Neural cell (in vitro differentiated cells): ENCODE results near the gene DCLK1. TPM values are rescaled to one million over a fixed set of nuclear protein-coding genes. Genes with fewer than 3 reads are reported as not detected.
A peak's percentile ranks its signal among the peaks of the same experiment; 100 is the strongest.

Experiments
- H2AFZ ChIP-seq: fragments of 200-600, 300-800 bp; sonication (generic), shearing (Covaris generic); 2 replicates; pipeline ENCODE4 v1.6.0; 2014; ENCODE audit warnings: low read depth, mild to moderate bottlenecking, antibody characterized with exemption, low read length, moderate library complexity
- H3F3A ChIP-seq: fragments of 200-600 bp; shearing (Covaris generic); 2 replicates; pipeline ENCODE4 v1.6.1; 2016; ENCODE audit warnings: mild to moderate bottlenecking, moderate library complexity, mixed read lengths, antibody characterized with exemption, low read length; ENCODE audit not compliant: insufficient read depth, poor library complexity, severe bottlenecking
- H3K27ac ChIP-seq: fragments of 200-600, 300-800 bp; sonication (generic), shearing (Covaris generic); 2 replicates; pipeline ENCODE4 v1.5.1; 2014; ENCODE audit warnings: mild to moderate bottlenecking, low read length, moderate library complexity
- H3K27me3 ChIP-seq: fragments of 300-800, 200-600 bp; sonication (generic), shearing (Covaris generic); 2 replicates; pipeline ENCODE4 v1.6.0; 2014; ENCODE audit warnings: mild to moderate bottlenecking, low read depth, low read length, moderate library complexity; ENCODE audit not compliant: insufficient read depth
- H3K36me3 ChIP-seq: fragments of 300-800, 200-600 bp; sonication (generic), shearing (Covaris generic); 2 replicates; pipeline ENCODE4 v1.5.1; 2014; ENCODE audit warnings: mild to moderate bottlenecking, antibody characterized with exemption, low read length, moderate library complexity; ENCODE audit not compliant: insufficient read depth
- H3K4me2 ChIP-seq: fragments of 300-800, 200-600 bp; sonication (generic), shearing (Covaris generic); 2 replicates; pipeline ENCODE4 v1.6.0; 2014; ENCODE audit warnings: mild to moderate bottlenecking, low read length
- H3K4me3 ChIP-seq: fragments of 300-800, 200-600 bp; sonication (generic), shearing (Covaris generic); 2 replicates; pipeline ENCODE4 v1.5.1; 2014; ENCODE audit warnings: mild to moderate bottlenecking, low read length, moderate library complexity
- H3K79me2 ChIP-seq: fragments of 200-600 bp; shearing (Covaris generic); replicated peaks from 2 replicates; pipeline ENCODE4 v1.6.0; 2014; ENCODE audit warnings: mild to moderate bottlenecking, low read length, moderate library complexity; ENCODE audit not compliant: insufficient read depth
- H3K9ac ChIP-seq: fragments of 300-800, 200-600 bp; sonication (generic), shearing (Covaris generic); 2 replicates; pipeline ENCODE4 v1.6.1; 2016; ENCODE audit warnings: mild to moderate bottlenecking, low read length, mixed read lengths
- H3K9me2 ChIP-seq: fragments of 200-600 bp; shearing (Covaris generic); 2 replicates; pipeline ENCODE4 v1.6.1; 2016; ENCODE audit warnings: mild to moderate bottlenecking, low read length, mixed read lengths; ENCODE audit not compliant: insufficient read depth
- H3K9me3 ChIP-seq: fragments of 200-600, 300-800 bp; sonication (generic), shearing (Covaris generic); 2 replicates; pipeline ENCODE4 v1.6.1; 2016; ENCODE audit warnings: mild to moderate bottlenecking, mixed run types, low read length, moderate library complexity, mixed read lengths
- H4K20me1 ChIP-seq: fragments of 200-600 bp; shearing (Covaris generic); 2 replicates; pipeline ENCODE4 v1.6.1; 2016; ENCODE audit warnings: mild to moderate bottlenecking, mixed run types; ENCODE audit not compliant: insufficient read depth
- CTCF ChIP-seq: fragments of 450-650 bp; IDR thresholded peaks from 2 replicates; pipeline ENCODE4 v1.5.1; 2014; ENCODE audit warnings: antibody characterized with exemption, mild to moderate bottlenecking, moderate library complexity; ENCODE audit not compliant: poor library complexity, severe bottlenecking
- EP300 ChIP-seq: fragments of 450-650 bp; conservative IDR thresholded peaks from 2 replicates; pipeline ENCODE4 v1.6.1; 2014; ENCODE audit warnings: antibody characterized with exemption, mild to moderate bottlenecking, moderate library complexity; ENCODE audit not compliant: poor library complexity, severe bottlenecking
- EZH2 ChIP-seq: fragments of 200-600, 300-800 bp; shearing (Covaris generic), sonication (generic); IDR thresholded peaks from 2 replicates; pipeline ENCODE4 v1.6.1; 2014; ENCODE audit warnings: antibody characterized with exemption, low read length, borderline replicate concordance, mild to moderate bottlenecking; ENCODE audit not compliant: insufficient read depth, poor library complexity, severe bottlenecking
- MXI1 ChIP-seq: fragments of 450-650 bp; conservative IDR thresholded peaks from 2 replicates; pipeline ENCODE4 v1.6.1; 2014; ENCODE audit warnings: antibody characterized with exemption, mild to moderate bottlenecking; ENCODE audit not compliant: poor library complexity, severe bottlenecking
- POLR2AphosphoS5 ChIP-seq: IDR thresholded peaks from 2 replicates; pipeline ENCODE4 v1.6.1; 2012
- RAD21 ChIP-seq: fragments of 450-650 bp; conservative IDR thresholded peaks from 2 replicates; pipeline ENCODE4 v1.6.1; 2014; ENCODE audit warnings: antibody characterized with exemption, mild to moderate bottlenecking, moderate library complexity
- REST ChIP-seq: IDR thresholded peaks from 2 replicates; pipeline ENCODE4 v1.6.1; 2012; ENCODE audit warnings: borderline replicate concordance
- SMC3 ChIP-seq: fragments of 450-650 bp; conservative IDR thresholded peaks from 2 replicates; pipeline ENCODE4 v1.6.1; 2014; ENCODE audit warnings: antibody characterized with exemption, mild to moderate bottlenecking, moderate library complexity; ENCODE audit not compliant: poor library complexity
- TAF1 ChIP-seq: IDR thresholded peaks from 2 replicates; pipeline ENCODE4 v1.6.1; 2012; ENCODE audit warnings: low read depth
- polyA plus RNA-seq: library from polyadenylated mRNA; depleted of rRNA; stranded (reverse); fragments of >200 nt; gene quantifications from 2 replicates; pipeline ENCODE4 v1.2.3, GENCODE V29; 2014

DCLK1 gene
- polyA plus RNA-seq, 1 donor from 2014 or later, result 124 TPM

GRCh38 chr13:35979361-35979951 is 151.7 kb downstream of the DCLK1 start:
- Histone ChIP-seq H3F3A (peaks cover 16% of the 10 kb centered on the region), H3K79me2 (peaks cover 37% of the 10 kb centered on the region), H3K36me3 (peaks cover 4% of the 10 kb centered on the region), H2AFZ (no peak overlapping the region), H3K9me3 (no peaks in the 10 kb centered on the region), H3K27me3 (no peaks in the 10 kb centered on the region), H4K20me1 (no peaks in the 10 kb centered on the region), H3K9ac (peak overlapping the region; percentile 39), H3K27ac (peak overlapping the region; percentile 81), H3K4me2 (no peak overlapping the region), H3K4me3 (peak overlapping the region; percentile 26), H3K9me2 (no peaks in the 10 kb centered on the region)
- TF ChIP-seq MXI1, result no peak

GRCh38 chr13:35978607-35979316 is 152.4 kb downstream of the DCLK1 start:
- Histone ChIP-seq H3F3A (peaks cover 13% of the 10 kb centered on the region), H3K9me2 (no peaks in the 10 kb centered on the region), H4K20me1 (no peaks in the 10 kb centered on the region), H3K79me2 (peaks cover 34% of the 10 kb centered on the region), H3K27me3 (no peaks in the 10 kb centered on the region), H3K4me2 (no peak overlapping the region), H3K9ac (peak overlapping the region; percentile 39), H2AFZ (no peak overlapping the region), H3K27ac (peak overlapping the region; percentile 81), H3K4me3 (peak overlapping the region; percentile 26), H3K9me3 (no peaks in the 10 kb centered on the region), H3K36me3 (peaks cover 4% of the 10 kb centered on the region)
- TF ChIP-seq EP300 (peak; percentile 55), POLR2AphosphoS5 (no peak), CTCF (peak; percentile 95), SMC3 (peak; percentile 94), REST (no peak), TAF1 (no peak), MXI1 (peak; percentile 36), EZH2 (no peak), RAD21 (peak; percentile 98)
